AG09309 (cell line): Measurements from ENCODE around the gene ANTXR1.

Experiments
- DNase-seq: peaks from one replicate; pipeline ENCODE4 v3.0.0-alpha.2; 2010; ENCODE audit warnings: low read depth
- H3K4me3 ChIP-seq: 2 replicates; pipeline ENCODE4 v1.5.1; 2011; ENCODE audit warnings: mild to moderate bottlenecking, low read depth, low read length, moderate library complexity; ENCODE audit not compliant: control insufficient read depth
- TF ChIP-seq, protein P1 (sequence below): IDR thresholded peaks from 2 replicates; pipeline ENCODE4 v1.5.1; 2011; ENCODE audit warnings: mild to moderate bottlenecking, low read depth, low read length, inconsistent platforms; ENCODE audit not compliant: insufficient read depth, control insufficient read depth; ENCODE audit errors: missing control alignments

ANTXR1 gene

DNA sequence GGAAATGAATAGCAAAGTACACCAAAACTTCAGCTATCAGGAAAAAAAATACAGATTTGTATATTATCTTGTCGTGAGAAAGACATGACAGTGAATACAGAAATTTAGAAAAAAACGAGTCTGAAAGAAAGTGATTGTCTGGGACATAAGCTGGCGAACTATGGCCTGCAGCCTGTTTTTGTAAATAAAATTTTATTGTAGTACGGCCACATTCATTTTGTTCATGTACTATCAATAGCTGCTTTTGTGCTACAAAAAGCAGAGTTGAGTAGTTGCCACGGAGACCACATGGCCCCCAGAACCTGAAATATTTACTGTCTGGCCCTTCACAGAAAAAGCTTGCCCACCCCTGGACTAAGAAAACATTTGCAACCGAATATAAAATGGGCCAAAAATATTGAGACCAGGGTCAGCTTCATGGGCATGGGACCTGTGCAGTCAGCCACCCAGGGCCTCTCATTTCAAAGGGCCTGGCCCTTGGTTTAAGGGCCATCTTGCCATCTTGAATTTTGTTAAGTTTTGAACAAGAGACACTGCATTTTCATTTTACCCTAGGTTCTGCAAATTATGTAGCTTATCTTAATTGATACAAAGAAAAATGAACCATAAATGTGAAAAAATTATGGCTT, 17.9 kb downstream of the ANTXR1 start:
- no peak for DNase-seq
- H3K4me3 ChIP-seq: no peak overlapping the region
- TF ChIP-seq, protein P1, sequence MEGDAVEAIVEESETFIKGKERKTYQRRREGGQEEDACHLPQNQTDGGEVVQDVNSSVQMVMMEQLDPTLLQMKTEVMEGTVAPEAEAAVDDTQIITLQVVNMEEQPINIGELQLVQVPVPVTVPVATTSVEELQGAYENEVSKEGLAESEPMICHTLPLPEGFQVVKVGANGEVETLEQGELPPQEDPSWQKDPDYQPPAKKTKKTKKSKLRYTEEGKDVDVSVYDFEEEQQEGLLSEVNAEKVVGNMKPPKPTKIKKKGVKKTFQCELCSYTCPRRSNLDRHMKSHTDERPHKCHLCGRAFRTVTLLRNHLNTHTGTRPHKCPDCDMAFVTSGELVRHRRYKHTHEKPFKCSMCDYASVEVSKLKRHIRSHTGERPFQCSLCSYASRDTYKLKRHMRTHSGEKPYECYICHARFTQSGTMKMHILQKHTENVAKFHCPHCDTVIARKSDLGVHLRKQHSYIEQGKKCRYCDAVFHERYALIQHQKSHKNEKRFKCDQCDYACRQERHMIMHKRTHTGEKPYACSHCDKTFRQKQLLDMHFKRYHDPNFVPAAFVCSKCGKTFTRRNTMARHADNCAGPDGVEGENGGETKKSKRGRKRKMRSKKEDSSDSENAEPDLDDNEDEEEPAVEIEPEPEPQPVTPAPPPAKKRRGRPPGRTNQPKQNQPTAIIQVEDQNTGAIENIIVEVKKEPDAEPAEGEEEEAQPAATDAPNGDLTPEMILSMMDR: no peak

DNA sequence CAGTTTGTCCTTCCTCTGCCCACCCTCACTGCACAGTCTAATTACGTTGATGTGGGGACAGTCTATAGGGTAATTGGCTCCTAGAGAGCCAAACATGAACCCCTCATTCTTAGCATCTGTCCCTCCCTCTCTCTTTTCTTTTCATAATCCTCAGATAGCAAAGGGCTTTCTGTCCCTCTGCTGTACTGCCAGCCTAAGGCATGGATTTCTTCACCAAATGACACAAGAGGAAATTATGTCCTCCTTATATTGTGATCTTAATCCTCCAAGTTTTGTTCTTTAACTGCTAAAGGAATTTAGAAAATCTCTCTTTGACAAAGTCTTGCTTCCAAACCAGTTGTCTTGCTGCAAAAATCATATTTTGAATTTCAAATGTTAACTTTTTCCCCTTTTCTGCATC, 18.5 kb downstream of the ANTXR1 start:
- DNase-seq: no peak
- H3K4me3 ChIP-seq: no peak overlapping the region
- TF ChIP-seq, protein P1: no peak

DNA sequence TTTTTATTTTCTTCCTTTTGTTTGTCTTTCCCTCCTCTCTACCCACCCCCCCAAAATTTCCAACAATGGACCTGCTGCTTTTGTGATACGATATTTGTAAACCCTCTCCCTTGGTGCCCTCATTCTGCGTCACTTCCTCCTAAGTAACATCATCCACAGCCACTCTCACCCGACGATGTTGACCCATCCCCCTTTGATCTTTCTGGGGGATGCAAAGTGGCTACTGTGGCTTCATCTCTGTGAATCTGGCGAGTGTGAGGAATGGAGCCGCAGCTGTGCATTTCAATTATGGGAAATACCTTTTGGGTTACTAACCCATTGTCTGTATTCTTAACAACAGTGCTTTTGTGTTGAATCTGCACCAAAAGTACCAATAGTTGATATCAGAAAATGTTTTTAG, 19.4 kb downstream of the ANTXR1 start:
- TF ChIP-seq, protein P1: no peak
- no peak for DNase-seq
- no peak overlapping the region for H3K4me3 ChIP-seq

DNA sequence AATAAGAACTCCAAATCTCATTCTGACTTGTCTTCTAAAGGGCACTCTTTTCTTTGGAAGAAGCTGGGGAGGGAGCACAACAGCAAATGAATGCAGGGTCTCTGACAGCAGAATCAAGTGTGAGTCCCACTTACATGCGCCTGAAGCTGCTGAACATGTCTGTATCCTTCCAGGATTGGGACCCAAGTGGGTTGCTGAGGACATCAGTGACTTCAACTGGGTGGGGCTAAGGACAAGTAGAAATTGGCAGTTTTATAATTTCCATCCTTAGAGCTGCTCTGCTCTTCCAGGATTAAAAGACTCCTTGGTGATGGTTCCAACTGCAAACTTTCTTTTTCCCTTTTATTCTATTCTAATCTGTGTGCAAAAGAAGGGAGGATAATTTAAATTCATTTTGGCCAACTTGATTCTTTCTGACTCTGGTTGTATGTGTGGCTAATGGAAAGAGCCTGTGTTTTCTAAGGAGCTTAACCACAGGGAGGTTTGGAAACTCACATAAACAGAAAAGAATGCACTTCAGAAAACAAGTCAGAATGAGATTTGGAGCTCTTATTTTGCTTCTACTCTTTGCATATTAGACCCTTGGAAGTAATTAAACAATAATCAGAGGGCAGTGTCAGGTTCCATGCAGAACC, 20.6 kb downstream of the ANTXR1 start:
- TF ChIP-seq, protein P1: no peak
- no peak overlapping the region for H3K4me3 ChIP-seq
- DNase-seq: no peak

DNA sequence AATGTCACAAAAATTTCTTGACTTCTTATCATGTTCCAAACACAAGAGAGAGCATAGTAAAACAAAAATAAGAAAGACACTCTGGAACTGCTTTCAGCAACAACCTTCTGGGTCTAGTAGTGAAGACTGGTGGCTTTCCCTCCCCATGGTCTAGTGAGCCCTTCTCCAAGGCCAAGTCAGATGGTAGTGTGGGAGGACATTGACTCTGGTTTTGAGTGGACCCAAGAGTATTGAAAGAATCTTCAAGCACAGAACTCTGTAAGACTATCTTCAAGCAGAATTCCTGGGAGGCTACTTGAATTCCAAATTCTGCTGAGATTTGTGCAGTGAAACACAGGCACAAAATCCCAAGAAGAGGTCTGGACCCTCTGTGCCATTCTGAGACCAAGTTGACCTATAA, 21.1 kb downstream of the ANTXR1 start:
- no peak overlapping the region for H3K4me3 ChIP-seq
- no peak for DNase-seq
- TF ChIP-seq, protein P1: no peak

DNA sequence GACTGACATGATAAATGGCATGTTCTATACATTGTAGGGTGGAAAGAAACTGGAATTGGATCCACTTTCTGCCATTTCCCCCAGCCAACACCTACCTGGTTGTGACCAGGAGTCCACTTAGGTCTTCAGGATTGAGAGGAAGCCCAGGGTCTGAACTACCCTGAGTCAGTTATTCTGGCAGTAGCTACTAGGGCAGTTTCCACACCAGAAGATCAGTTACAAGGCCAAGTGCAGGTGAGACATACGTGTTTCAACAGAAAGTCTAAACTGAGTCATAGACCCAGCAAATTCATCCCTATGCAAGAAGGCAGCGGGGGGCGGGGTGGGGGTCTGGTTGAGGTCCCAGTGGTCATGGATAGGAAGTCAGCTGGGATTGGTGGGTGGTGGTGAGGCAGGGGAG, 21.9 kb downstream of the ANTXR1 start:
- no peak for DNase-seq
- TF ChIP-seq, protein P1: no peak
- no peak overlapping the region for H3K4me3 ChIP-seq
